Measurements from ENCODE around the gene CISTR.
A peak's percentile ranks its signal among the peaks of the same experiment; 100 is the strongest.
"Not testable (repeated sequence)": the region's sequence is repeated elsewhere in the genome, so short reads cannot be mapped to it uniquely, and the experiment has no call there.

CISTR gene

GRCh38 chr12:53719649-53720048 lies 32.1 kb downstream of the CISTR start:
- DNase-seq (ENCODE audit: low spot score), result no peak

GRCh38 chr12:53718567-53718966 lies 33.2 kb downstream of the CISTR start:
- DNase-seq (ENCODE audit: low spot score), result not testable (repeated sequence)

DNA sequence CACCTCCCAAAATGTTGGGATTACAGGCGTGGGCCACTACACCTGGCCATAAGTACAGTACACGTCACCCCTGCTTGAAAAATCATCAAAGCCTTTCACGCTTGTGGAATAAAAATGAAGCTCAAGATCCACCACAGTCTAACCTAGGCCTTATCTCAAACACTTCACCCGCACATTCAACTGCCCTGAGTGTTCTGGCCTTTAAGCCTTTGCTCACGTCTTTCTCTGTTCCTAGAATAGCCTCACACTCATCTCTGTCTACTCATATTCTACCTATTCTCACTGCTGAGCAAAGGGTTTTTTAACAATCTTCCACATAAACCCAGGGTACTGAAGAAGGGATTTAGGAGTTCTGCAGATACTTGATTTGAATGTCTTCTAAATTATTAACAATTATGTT lies 34.5 kb downstream of the CISTR start:
- DNase-seq (ENCODE audit: low spot score), result no peak

- DNase-seq (ENCODE audit: low spot score), result no peak
These were observed 37.8 kb downstream of the CISTR start for GRCh38 chr12:53714004-53714403.

DNA sequence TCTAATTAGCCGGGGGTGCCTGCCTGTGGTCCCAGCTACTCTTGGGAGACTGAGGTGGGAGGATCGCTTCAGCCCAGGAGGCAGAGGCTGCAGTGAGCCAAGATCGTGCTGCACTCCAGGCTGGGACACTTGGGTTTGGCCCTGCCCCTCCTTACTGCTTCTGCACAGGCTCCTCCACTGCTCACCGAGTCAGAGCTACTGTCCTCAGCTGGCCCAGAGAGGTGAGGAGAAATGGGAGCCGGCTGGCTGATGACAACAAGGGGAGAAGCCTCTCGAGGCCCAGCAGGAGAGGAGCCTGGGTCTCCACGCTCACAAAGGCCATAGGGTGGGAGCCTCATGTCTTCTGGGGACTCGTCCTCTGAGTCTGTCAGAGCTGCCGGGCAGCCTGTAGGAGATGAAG lies 38.3 kb downstream of the CISTR start:
- DNase-seq (ENCODE audit: low spot score), result no peak

GRCh38 chr12:53712059-53712643 lies 39.6 kb downstream of the CISTR start:
- no peak for DNase-seq (ENCODE audit: low spot score)

DNA sequence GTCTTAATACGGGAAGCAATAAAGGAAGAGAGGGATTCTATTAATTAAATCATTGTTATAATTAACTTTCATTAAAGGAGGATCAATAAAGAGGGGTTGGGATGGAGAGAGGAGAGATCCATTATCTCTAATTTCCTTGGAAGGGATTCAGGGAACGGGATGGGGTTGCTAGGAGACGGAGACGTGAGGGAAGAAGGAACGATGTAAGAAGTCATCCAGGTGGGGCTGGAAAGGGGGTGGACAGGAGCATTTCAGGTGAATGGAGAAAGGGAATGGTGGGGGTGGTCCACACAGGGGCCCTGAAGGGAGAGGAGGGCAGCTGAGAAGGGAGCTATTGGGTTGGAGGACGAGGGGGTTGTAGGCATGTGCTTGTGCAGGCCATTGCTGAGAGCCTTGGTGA lies 41.7 kb downstream of the CISTR start:
- DNase-seq (ENCODE audit: low spot score), result no peak

GRCh38 chr12:53709671-53710070 lies 42.1 kb downstream of the CISTR start:
- no peak for DNase-seq (ENCODE audit: low spot score)

DNA sequence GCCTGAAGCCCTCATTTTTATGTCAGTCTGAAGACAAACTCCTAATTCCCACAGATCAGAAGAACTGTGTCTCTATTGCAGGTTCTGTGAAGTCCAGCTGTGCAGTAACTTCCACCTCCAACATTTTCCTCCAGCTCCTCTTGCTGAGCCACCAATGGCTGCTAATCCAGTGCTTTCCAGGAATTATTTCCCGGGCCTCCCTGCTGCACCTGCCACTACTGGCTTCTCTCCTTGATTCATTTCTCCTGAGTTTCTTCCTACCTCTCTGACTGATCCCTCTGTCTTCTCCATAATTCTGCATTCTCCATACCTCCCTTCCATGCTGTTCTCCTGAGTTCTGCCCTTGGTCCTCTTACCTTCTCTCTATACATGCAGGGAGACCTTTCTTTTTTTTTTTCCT lies 45.7 kb downstream of the CISTR start:
- no peak for DNase-seq (ENCODE audit: low spot score)

DNA sequence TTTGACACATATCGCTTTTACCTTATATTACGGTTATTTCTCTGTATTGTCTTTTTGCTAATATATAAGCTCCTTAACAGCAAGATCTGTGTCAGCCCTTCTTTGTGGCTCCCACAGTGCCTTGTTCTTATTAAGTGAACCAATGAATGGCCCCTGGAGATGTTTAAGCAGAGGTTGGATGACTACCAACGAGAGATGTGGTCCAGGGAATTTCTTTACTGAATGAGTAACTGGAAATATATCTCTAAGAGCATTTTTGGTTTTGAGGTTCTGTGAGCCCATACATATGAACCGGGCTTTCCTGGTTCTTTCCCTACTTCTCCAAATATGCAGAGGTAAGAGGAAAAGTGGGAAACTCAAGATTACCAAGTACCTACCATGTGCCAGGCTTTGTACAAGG lies 48.0 kb downstream of the CISTR start:
- DNase-seq (ENCODE audit: low spot score), result no peak

- peak; percentile 59 for DNase-seq (ENCODE audit: low spot score)
These were observed 50.1 kb downstream of the CISTR start for GRCh38 chr12:53701518-53702264.

DNA sequence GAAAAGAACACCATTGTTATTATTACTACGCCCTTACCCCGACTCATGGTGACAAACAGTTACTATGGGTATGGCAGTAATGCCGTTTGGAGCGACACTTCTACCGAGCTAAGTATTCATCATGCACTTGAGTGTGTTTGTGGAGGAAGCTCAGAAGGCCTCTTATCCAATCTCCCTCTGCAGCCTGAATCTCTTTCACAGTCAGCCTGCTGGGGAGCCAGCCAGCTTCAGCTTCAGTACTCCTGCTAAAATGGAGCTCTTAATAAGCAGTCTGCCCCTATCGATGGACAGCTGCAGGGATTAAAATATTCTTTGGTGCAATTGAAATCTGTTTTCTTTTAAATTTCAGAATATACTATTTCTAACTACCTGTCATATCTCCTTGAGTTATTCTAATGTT lies 51.2 kb downstream of the CISTR start:
- DNase-seq (ENCODE audit: low spot score), result no peak

DNA sequence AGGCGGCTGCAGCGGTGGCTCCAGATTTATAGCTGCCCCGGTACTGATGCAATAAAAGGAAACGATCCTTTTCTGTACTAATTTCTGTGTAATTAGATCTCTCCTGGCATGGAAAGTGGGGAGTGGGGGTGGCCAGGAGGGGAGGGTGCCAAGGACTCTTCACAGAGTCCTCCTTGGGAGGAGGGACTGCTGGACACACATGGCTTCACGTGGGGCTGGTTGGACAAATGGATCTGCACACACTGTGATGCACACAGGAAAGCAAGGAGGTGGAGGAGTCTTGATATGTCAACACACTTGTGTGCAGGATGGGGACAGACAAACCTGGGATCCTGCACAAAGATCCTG lies 52.1 kb downstream of the CISTR start:
- DNase-seq (ENCODE audit: low spot score), result no peak

DNA sequence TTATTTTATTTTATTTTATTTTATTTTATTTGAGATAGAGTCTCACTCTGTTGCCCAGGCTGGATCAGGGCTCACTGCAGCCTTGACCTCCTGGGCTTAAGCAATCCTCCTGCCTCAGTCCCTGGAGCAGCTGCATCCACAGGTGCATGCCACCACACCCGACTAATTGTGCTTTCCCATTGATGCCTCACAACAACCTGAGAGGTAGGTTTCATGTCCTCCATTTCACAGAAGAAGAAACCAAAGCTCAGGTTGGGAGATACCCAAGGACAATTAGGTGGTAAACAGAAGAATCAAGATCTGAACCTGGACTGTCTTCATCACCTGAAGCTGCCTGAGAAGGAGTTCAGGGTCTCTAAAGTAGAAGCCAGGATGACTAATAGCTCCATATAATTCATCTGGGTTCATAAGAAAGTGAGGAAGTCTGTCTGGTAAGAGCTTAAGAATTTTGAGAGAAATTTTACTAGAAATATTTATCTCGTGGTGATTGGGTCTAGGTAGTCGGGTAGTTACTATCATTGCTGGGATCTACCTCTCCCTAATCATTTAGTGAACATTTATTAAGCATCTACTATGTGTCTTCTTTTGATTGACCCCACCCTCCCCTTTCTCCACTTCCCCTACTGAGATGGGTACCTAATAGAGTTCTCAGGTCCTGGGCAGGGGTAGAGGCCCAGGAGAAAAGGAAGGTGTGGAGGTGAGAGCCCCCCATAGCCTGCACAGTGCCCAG lies 52.7 kb downstream of the CISTR start:
- no peak for DNase-seq (ENCODE audit: low spot score)

- DNase-seq (ENCODE audit: low spot score), result no peak
These were observed 55.0 kb downstream of the CISTR start for GRCh38 chr12:53696655-53697331.

Measured in hematopoietic multipotent progenitor cell treated with erythropoietin and hydrocortisone succinate and interleukin-3 and kit ligand, for 15 days (in vitro differentiated cells).